HepG2 (cell line): ENCODE data around the gene FGFR2. TPM values are rescaled to one million over a fixed set of nuclear protein-coding genes. Genes with fewer than 3 reads are reported as not detected.

Experiments
- ATF4 ChIP-seq, 2 experiments: fragments of 450-650 bp in 1 of 2; sonication (generic) in 1 of 2; formaldehyde crosslinking; IDR thresholded peaks; 2 replicates each; pipeline versions ENCODE4 v1.5.0 to v1.8.0; 2020 to 2022; ENCODE audit warnings: mild to moderate bottlenecking in 1 of 2, missing genetic modification reagents in 1 of 2
- ATM ChIP-seq: fragments of 450-650 bp; IDR thresholded peaks from 2 replicates; pipeline ENCODE4 v1.7.1; 2017; ENCODE audit warnings: mild to moderate bottlenecking, borderline replicate concordance
- CBX1 ChIP-seq: IDR thresholded peaks from one replicate; pipeline ENCODE4 v1.6.1; 2016; ENCODE audit warnings: antibody characterized with exemption, low read depth
- EHMT2 ChIP-seq: fragments of 200-600 bp; sonication (generic); IDR thresholded peaks from 2 replicates; pipeline ENCODE4 v1.7.0; 2017; ENCODE audit warnings: antibody characterized with exemption, low read depth, low read length, borderline replicate concordance
- GTF2F1 ChIP-seq: fragments of 150-350 bp; IDR thresholded peaks from 2 replicates; pipeline ENCODE4 v1.6.1; 2014; ENCODE audit warnings: low read length
- HNF1B ChIP-seq: sonication (generic); formaldehyde crosslinking; IDR thresholded peaks from 2 replicates; pipeline ENCODE4 v1.5.1; 2020; ENCODE audit warnings: mild to moderate bottlenecking, moderate library complexity, missing genetic modification reagents
- KAT2B ChIP-seq: fragments of 150-350 bp; IDR thresholded peaks from 2 replicates; pipeline ENCODE4 v1.6.1; 2014; ENCODE audit warnings: low read depth, low read length, borderline replicate concordance
- KDM3A ChIP-seq: IDR thresholded peaks from 2 replicates; pipeline ENCODE4 v1.6.1; 2018; ENCODE audit warnings: low read depth, missing compliant biosample characterization
- KLF9 ChIP-seq: IDR thresholded peaks from 2 replicates; pipeline ENCODE4 v1.6.1; 2016; ENCODE audit warnings: low read depth
- MEIS2 ChIP-seq: sonication (generic); formaldehyde crosslinking; IDR thresholded peaks from 2 replicates; pipeline ENCODE4 v1.9.0; 2021; ENCODE audit warnings: mild to moderate bottlenecking, missing genetic modification reagents
- NPAS2 ChIP-seq: sonication (generic); formaldehyde crosslinking; IDR thresholded peaks from 2 replicates; pipeline ENCODE4 v1.8.0; 2022; ENCODE audit warnings: mild to moderate bottlenecking, missing genetic modification reagents, borderline replicate concordance
- PAX8 ChIP-seq: sonication (generic); formaldehyde crosslinking; IDR thresholded peaks from 2 replicates; pipeline ENCODE4 v1.8.0; 2022; ENCODE audit warnings: mild to moderate bottlenecking, missing genetic modification reagents, borderline replicate concordance
- POLR2AphosphoS2 ChIP-seq: IDR thresholded peaks from 2 replicates; pipeline ENCODE4 v1.6.1; 2011; ENCODE audit warnings: low read depth, low read length, improper control_type of control experiment
- REL ChIP-seq: sonication (generic); formaldehyde crosslinking; conservative IDR thresholded peaks from 2 replicates; pipeline ENCODE4 v1.8.0; 2022; ENCODE audit warnings: mild to moderate bottlenecking, missing genetic modification reagents, moderate library complexity
- RERE ChIP-seq: IDR thresholded peaks from 2 replicates; pipeline ENCODE4 v1.6.1; 2016; ENCODE audit warnings: low read depth, missing genetic modification reagents, missing compliant biosample characterization
- STAT5B ChIP-seq: sonication (generic); formaldehyde crosslinking; IDR thresholded peaks from 2 replicates; pipeline ENCODE4 v1.4.0; 2020; ENCODE audit warnings: missing genetic modification reagents
- ZFP62 ChIP-seq: sonication (generic); formaldehyde crosslinking; IDR thresholded peaks from 2 replicates; pipeline ENCODE4 v1.4.0; 2020; ENCODE audit warnings: missing genetic modification reagents
- ZMYM3 ChIP-seq: sonication (generic); formaldehyde crosslinking; IDR thresholded peaks from 2 replicates; pipeline ENCODE4 v1.5.1; 2020; ENCODE audit warnings: mild to moderate bottlenecking, missing genetic modification reagents
- ZNF101 ChIP-seq: sonication (generic); formaldehyde crosslinking; IDR thresholded peaks from 2 replicates; pipeline ENCODE4 v1.4.0; 2020; ENCODE audit warnings: mild to moderate bottlenecking, low read depth, missing genetic modification reagents, borderline replicate concordance
- ZNF773 ChIP-seq: sonication (generic); formaldehyde crosslinking; IDR thresholded peaks from 2 replicates; pipeline ENCODE4 v1.4.0; 2020; ENCODE audit warnings: missing genetic modification reagents, borderline replicate concordance
- ZSCAN21 ChIP-seq: sonication (generic); formaldehyde crosslinking; IDR thresholded peaks from 2 replicates; pipeline ENCODE4 v1.8.0; 2022; ENCODE audit warnings: mild to moderate bottlenecking, missing genetic modification reagents, moderate library complexity, borderline replicate concordance
- polyA plus RNA-seq, 8 experiments: library from polyadenylated mRNA; depleted of rRNA in 3 of 8; stranded (reverse) in 7 of 8; unstranded in 1 of 8; fragments of >200 nt; fragmentation: Illumina TruSeq in 4 of 8; extraction: Trizol in 4 of 8; gene quantifications; 2 replicates each; pipeline versions ENCODE4 v1.2.1 to v1.2.3, GENCODE V29; 2011 to 2016; ENCODE audit warnings: low read depth in 4 of 8, missing spikeins in 1 of 8, mixed read lengths in 1 of 8; ENCODE audit not compliant: insufficient read depth in 1 of 8
- total RNA-seq, 5 experiments: library from RNA; depleted of rRNA; stranded (reverse); fragments of >200 nt; fragmentation: Illumina TruSeq; extraction: Trizol; gene quantifications; 2 replicates each; pipeline ENCODE4 v1.2.3, GENCODE V29; 2016; ENCODE audit warnings: low read depth in 1 of 5

The FGFR2 gene
- total and polyA plus RNA-seq, 2 of the 13 experiments (the other 11 are each of a cell fraction or from before 2014, with no cell fraction given): 1.6 to 2.6 TPM

GRCh38 chr10:121608469-121609190 lies 10.4 kb upstream of the FGFR2 start (continued):
- TF ChIP-seq HNF1B (CRISPR knock-in tag): no peak
- no peak for TF ChIP-seq ZNF773 (CRISPR knock-in tag)
- TF ChIP-seq MEIS2 (CRISPR knock-in tag): no peak
- no peak for TF ChIP-seq ZMYM3 (CRISPR knock-in tag)
- no peak for TF ChIP-seq KAT2B
- no peak for TF ChIP-seq NPAS2
- TF ChIP-seq EHMT2: no peak
- TF ChIP-seq KLF9 (CRISPR knock-in tag): no peak
- TF ChIP-seq CBX1: no peak
- TF ChIP-seq ZSCAN21 (CRISPR knock-in tag): no peak; the same call in 1 of the 2 replicates
- no peak for TF ChIP-seq ZNF101 (CRISPR knock-in tag)
- no peak for TF ChIP-seq GTF2F1
- TF ChIP-seq ATM: no peak
- TF ChIP-seq KDM3A (CRISPR knock-in tag): no peak
- no peak for TF ChIP-seq RERE
- no peak for TF ChIP-seq ATF4 (CRISPR knock-in tag; IDR thresholded peaks at IDR 0.05)
- TF ChIP-seq POLR2AphosphoS2: no peak
- no peak for TF ChIP-seq PAX8 (CRISPR knock-in tag)
- no peak for TF ChIP-seq REL (CRISPR knock-in tag)
- TF ChIP-seq STAT5B (CRISPR knock-in tag): no peak
- TF ChIP-seq ZFP62 (CRISPR knock-in tag): no peak
